Measurements from ENCODE around the gene WDFY3. TPM values are rescaled to one million over a fixed set of nuclear protein-coding genes. Genes with fewer than 3 reads are reported as not detected.

Gene WDFY3
- total and polyA plus RNA-seq, 2 of the 4 experiments (the other 2 are of a cell fraction), result 12.5 to 58.1 TPM

DNA sequence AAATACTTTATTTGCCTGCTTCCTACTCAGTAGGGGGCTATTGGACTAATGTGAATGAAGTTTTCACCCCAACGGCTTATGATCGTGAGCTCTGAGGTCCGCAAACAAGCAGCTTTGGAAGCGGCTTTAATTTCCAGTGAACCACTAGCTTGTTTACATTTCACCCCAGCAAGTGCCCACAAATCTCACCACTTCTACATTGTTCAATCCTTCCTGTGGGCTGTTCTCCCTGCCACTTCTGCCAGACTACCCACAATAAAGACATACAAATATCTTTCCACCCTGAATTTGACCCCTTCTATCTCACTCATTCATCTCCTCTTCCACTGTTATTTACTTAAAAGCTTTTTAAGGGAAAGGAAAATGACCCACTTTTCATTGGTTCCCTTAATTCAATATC, 285.5 kb downstream of the WDFY3 start:
- Histone ChIP-seq H2BK20ac (ENCODE audit: low read depth, low read length) (no peak overlapping the region), H4K5ac (ENCODE audit: low read depth, low read length) (no peak overlapping the region), H3K9ac (ENCODE audit: low read depth, low read length) (no peak overlapping the region), H3K4me3 (ENCODE audit: insufficient read depth, low read depth, low read length) (no peak overlapping the region), H3K56ac (ENCODE audit: extremely low read depth, insufficient read depth, low read length) (no peak overlapping the region), H3K27me3 (ENCODE audit: control insufficient read depth, insufficient read depth, low read length) (no peaks in the 10 kb centered on the region), H3K9me3 (ENCODE audit: control insufficient read depth, insufficient read depth, low read length) (no peaks in the 10 kb centered on the region), H3K9me1 (ENCODE audit: insufficient read depth, low read length) (peaks cover 13% of the 10 kb centered on the region; the same call in 1 of the 2 replicates), H3K14ac (replicated peaks; ENCODE audit: low read depth, low read length) (no peak overlapping the region), H2BK15ac (ENCODE audit: low read depth, low read length) (no peak overlapping the region), H2BK5ac (ENCODE audit: low read depth, low read length, poor library complexity, severe bottlenecking) (no peak overlapping the region), H2AK5ac (ENCODE audit: low read depth, low read length) (no peak overlapping the region), H4K91ac (ENCODE audit: insufficient read depth, low read depth, low read length) (no peak overlapping the region), H2AFZ (replicated peaks; ENCODE audit: low read length, poor library complexity) (no peak overlapping the region), H3K27ac (ENCODE audit: insufficient read depth, low read length) (no peak overlapping the region), H2AK9ac (replicated peaks; ENCODE audit: low read depth, low read length, poor library complexity) (no peak overlapping the region), H3K4me2 (ENCODE audit: low read depth, low read length) (no peak overlapping the region), H3K4ac (ENCODE audit: low read depth, low read length) (no peak overlapping the region), H3K4me1 (ENCODE audit: control insufficient read depth, insufficient read depth, low read length) (peaks cover 5% of the 10 kb centered on the region), H3K23ac (ENCODE audit: low read depth, low read length) (no peak overlapping the region), H3K79me1 (ENCODE audit: low read depth in 1 of 2, low read length in 2 of 2) (0 out of 4 replicates have a peak, but pooled peaks cover 0 to 5% of the 10 kb centered on the region in 2 experiments), H3K18ac (ENCODE audit: low read depth, low read length) (no peak overlapping the region), H2BK120ac (ENCODE audit: low read depth, low read length) (no peak overlapping the region), H4K20me1 (ENCODE audit: insufficient read depth, low read length) (0 out of 2 replicates have a peak, but pooled peaks cover 8% of the 10 kb centered on the region), H3K36me3 (ENCODE audit: control insufficient read depth, insufficient read depth, low read length) (peaks cover 38% of the 10 kb centered on the region), H4K8ac (ENCODE audit: low read depth in 2 of 2, low read length in 2 of 2) (no peak overlapping the region)
- no TSS peak for BruUV-seq (replicated peaks)
- POLR2A ChIA-PET (ENCODE audit: unreplicated experiment), result no interaction called here
- dilution Hi-C loops (cut with HindIII; ENCODE audit: low sequenced_read_pairs, unreplicated experiment) (no loop called here), intact Hi-C loops (cut with micrococcal nuclease) (no loop called here), in situ Hi-C loops (cut with MboI; ENCODE audit: low sequenced_read_pairs) (no loop called here)
- ATAC-seq (ENCODE audit: low read depth) (no peak), DNase-seq (no peak)
- TF ChIP-seq MXI1 (IDR thresholded peaks at IDR 0.05; ENCODE audit: borderline replicate concordance, low read depth, low read length) (no peak), MAZ (IDR thresholded peaks at IDR 0.05; ENCODE audit: borderline replicate concordance, low read depth, low read length) (no peak), BHLHE40 (IDR thresholded peaks at IDR 0.05; ENCODE audit: low read depth, low read length) (no peak), CHD1 (IDR thresholded peaks at IDR 0.05; ENCODE audit: low read depth, low read length) (no peak), FOS (IDR thresholded peaks at IDR 0.05; ENCODE audit: low read depth, low read length) (no peak), NFE2L2 (IDR thresholded peaks at IDR 0.05; ENCODE audit: low read depth, low read length) (no peak), RAD21 (IDR thresholded peaks at IDR 0.05; ENCODE audit: low read length) (no peak)
- TF ChIP-seq, protein P1, sequence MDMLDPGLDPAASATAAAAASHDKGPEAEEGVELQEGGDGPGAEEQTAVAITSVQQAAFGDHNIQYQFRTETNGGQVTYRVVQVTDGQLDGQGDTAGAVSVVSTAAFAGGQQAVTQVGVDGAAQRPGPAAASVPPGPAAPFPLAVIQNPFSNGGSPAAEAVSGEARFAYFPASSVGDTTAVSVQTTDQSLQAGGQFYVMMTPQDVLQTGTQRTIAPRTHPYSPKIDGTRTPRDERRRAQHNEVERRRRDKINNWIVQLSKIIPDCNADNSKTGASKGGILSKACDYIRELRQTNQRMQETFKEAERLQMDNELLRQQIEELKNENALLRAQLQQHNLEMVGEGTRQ (IDR thresholded peaks at IDR 0.05; ENCODE audit: low read depth, low read length), result no peak
- TF ChIP-seq, protein P2, sequence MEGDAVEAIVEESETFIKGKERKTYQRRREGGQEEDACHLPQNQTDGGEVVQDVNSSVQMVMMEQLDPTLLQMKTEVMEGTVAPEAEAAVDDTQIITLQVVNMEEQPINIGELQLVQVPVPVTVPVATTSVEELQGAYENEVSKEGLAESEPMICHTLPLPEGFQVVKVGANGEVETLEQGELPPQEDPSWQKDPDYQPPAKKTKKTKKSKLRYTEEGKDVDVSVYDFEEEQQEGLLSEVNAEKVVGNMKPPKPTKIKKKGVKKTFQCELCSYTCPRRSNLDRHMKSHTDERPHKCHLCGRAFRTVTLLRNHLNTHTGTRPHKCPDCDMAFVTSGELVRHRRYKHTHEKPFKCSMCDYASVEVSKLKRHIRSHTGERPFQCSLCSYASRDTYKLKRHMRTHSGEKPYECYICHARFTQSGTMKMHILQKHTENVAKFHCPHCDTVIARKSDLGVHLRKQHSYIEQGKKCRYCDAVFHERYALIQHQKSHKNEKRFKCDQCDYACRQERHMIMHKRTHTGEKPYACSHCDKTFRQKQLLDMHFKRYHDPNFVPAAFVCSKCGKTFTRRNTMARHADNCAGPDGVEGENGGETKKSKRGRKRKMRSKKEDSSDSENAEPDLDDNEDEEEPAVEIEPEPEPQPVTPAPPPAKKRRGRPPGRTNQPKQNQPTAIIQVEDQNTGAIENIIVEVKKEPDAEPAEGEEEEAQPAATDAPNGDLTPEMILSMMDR (conservative IDR thresholded peaks at IDR 0.05; ENCODE audit: low read depth, low read length), result no peak
- CTCF ChIA-PET, result no interaction called here
- WGBS, 2 experiments (ENCODE audit: extremely low coverage in 2 of 2, insufficient read length in 1 of 2), result 88% methylated on average over 3 of the region's 4 CpGs; no CpG with 5 or more reads in 1 of the 2 experiments
